Measurements from ENCODE around the gene IMPDH2. TPM values are rescaled to one million over a fixed set of nuclear protein-coding genes. Genes with fewer than 3 reads are reported as not detected.

The IMPDH2 gene
- total and polyA plus RNA-seq, 2 of the 4 experiments (the other 2 are of a cell fraction), result 190 to 296 TPM

DNA sequence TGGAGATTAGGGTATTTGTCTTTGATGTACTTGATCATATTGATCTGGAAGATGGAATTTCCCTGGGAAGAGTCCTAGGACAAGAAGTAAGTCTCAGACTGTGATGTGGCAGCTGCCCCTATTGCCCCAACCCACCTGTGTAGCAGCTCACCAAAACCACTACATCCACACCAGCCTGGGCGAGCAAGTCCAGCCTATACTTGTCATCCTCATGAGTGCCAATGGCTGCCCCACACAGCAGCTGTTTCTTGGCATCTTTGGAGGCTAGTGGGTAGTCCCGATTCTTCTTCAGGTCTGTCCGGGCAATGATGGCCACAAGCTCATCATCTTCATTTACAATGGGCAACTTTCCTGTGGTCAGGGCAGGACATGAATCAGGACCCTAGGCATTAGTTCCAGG is 2.7 kb downstream of the IMPDH2 start:
- dilution Hi-C loops (cut with HindIII; ENCODE audit: low sequenced_read_pairs, unreplicated experiment) (no loop called here), intact Hi-C loops (cut with micrococcal nuclease) (no loop called here), in situ Hi-C loops (cut with MboI; ENCODE audit: low sequenced_read_pairs) (no loop called here)
- Histone ChIP-seq H3K4me2 (ENCODE audit: low read depth, low read length) (no peak overlapping the region), H3K9ac (ENCODE audit: low read depth, low read length) (no peak overlapping the region), H4K5ac (ENCODE audit: low read depth, low read length) (no peak overlapping the region), H3K9me3 (ENCODE audit: control insufficient read depth, insufficient read depth, low read length) (no peaks in the 10 kb centered on the region), H3K4me3 (ENCODE audit: insufficient read depth, low read depth, low read length) (no peak overlapping the region), H3K4ac (ENCODE audit: low read depth, low read length) (no peak overlapping the region), H2AK9ac (replicated peaks; ENCODE audit: low read depth, low read length, poor library complexity) (no peak overlapping the region), H3K27ac (ENCODE audit: insufficient read depth, low read length) (no peak overlapping the region), H4K91ac (ENCODE audit: insufficient read depth, low read depth, low read length) (no peak overlapping the region), H2BK15ac (ENCODE audit: low read depth, low read length) (no peak overlapping the region), H4K8ac (ENCODE audit: low read depth in 2 of 2, low read length in 2 of 2) (no peak overlapping the region), H3K36me3 (ENCODE audit: control insufficient read depth, insufficient read depth, low read length) (peaks cover 49% of the 10 kb centered on the region), H3K56ac (ENCODE audit: extremely low read depth, insufficient read depth, low read length) (no peak overlapping the region), H2AFZ (replicated peaks; ENCODE audit: low read length, poor library complexity) (no peak overlapping the region), H3K79me1 (ENCODE audit: low read depth in 1 of 2, low read length in 2 of 2) (peaks cover 31 to 69% of the 10 kb centered on the region in 2 experiments), H2AK5ac (ENCODE audit: low read depth, low read length) (no peak overlapping the region), H3K14ac (replicated peaks; ENCODE audit: low read depth, low read length) (no peak overlapping the region), H3K18ac (ENCODE audit: low read depth, low read length) (no peak overlapping the region), H2BK20ac (ENCODE audit: low read depth, low read length) (no peak overlapping the region), H4K20me1 (ENCODE audit: insufficient read depth, low read length) (peaks cover 20% of the 10 kb centered on the region), H2BK120ac (ENCODE audit: low read depth, low read length) (no peak overlapping the region), H3K27me3 (ENCODE audit: control insufficient read depth, insufficient read depth, low read length) (no peaks in the 10 kb centered on the region), H3K23ac (ENCODE audit: low read depth, low read length) (no peak overlapping the region), H3K4me1 (ENCODE audit: control insufficient read depth, insufficient read depth, low read length) (peaks cover 5% of the 10 kb centered on the region), H3K9me1 (ENCODE audit: insufficient read depth, low read length) (peaks cover 32% of the 10 kb centered on the region), H2BK5ac (ENCODE audit: low read depth, low read length, poor library complexity, severe bottlenecking) (no peak overlapping the region)
- ChIA-PET CTCF (no interaction called here), POLR2A (ENCODE audit: unreplicated experiment) (no interaction called here)
- DNase-seq (no peak), ATAC-seq (ENCODE audit: low read depth) (no peak)
- WGBS, 2 experiments (ENCODE audit: extremely low coverage in 2 of 2, insufficient read length in 1 of 2), result no CpG with 5 or more reads among the region's 3 CpGs
- BruUV-seq (replicated peaks), result TSS peak; percentile 28
- TF ChIP-seq MXI1 (IDR thresholded peaks at IDR 0.05; ENCODE audit: borderline replicate concordance, low read depth, low read length) (no peak), MAFK (IDR thresholded peaks at IDR 0.05; ENCODE audit: low read depth, low read length) (no peak), RAD21 (IDR thresholded peaks at IDR 0.05; ENCODE audit: low read length) (no peak), RCOR1 (IDR thresholded peaks at IDR 0.05; ENCODE audit: insufficient replicate concordance, low read length) (no peak), CEBPB (IDR thresholded peaks at IDR 0.05; ENCODE audit: low read depth, low read length) (no peak), BHLHE40 (IDR thresholded peaks at IDR 0.05; ENCODE audit: low read depth, low read length) (no peak), POLR2A (IDR thresholded peaks at IDR 0.05; ENCODE audit: low read depth, low read length) (no peak)
- TF ChIP-seq, protein P1, sequence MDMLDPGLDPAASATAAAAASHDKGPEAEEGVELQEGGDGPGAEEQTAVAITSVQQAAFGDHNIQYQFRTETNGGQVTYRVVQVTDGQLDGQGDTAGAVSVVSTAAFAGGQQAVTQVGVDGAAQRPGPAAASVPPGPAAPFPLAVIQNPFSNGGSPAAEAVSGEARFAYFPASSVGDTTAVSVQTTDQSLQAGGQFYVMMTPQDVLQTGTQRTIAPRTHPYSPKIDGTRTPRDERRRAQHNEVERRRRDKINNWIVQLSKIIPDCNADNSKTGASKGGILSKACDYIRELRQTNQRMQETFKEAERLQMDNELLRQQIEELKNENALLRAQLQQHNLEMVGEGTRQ (IDR thresholded peaks at IDR 0.05; ENCODE audit: low read depth, low read length), result no peak

Data from IMR-90 (cell line).